ENCODE measurements around the gene GLB1L2. TPM values are rescaled to one million over a fixed set of nuclear protein-coding genes. Genes with fewer than 3 reads are reported as not detected.
"Not testable (repeated sequence)": the region's sequence is repeated elsewhere in the genome, so short reads cannot be mapped to it uniquely, and the experiment has no call there.

GLB1L2 gene
- 1 to 10 TPM; 2.1 to 2.5 TPM for total RNA-seq

DNA sequence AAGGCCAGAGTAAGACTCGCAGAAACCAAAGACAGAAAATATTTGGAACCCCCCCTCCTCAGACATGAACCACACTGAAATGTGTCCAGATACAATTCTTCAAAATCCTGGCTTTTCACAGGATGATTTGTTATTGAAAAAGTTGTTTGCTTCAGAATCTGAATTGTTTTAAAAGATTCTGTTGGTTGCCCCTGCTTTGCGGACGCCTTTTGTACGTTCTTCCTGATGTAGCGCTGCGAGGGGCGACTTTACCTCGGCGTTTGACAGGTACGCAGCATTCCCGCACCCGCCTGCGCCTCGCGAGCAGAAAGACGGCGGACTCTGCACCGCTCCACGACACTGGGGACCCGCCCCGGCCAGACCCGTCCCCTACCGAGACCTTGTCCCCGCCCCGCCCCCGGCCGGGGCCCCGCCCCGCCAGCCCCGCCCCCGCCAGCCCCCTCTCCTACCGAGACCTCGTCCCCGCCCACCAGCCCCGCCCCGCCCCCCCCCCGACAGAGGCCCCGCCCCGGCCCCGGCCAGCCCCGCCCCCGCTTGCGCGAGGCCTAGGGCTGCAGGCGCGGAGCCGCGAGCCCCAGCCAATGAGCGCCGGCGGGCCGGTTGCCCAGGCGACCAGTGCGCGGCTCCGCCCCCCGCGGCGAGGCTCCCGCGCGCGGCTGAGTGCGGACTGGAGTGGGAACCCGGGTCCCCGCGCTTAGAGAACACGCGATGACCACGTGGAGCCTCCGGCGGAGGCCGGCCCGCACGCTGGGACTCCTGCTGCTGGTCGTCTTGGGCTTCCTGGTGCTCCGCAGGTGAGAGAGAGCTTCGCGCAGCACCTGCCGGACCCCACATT lies at the start of gene GLB1L2:
Gene GLB1L2 (plus strand): TSS at position 635 of the 835 bp plus-strand sequence. CDS start 74 bp downstream, at position 709.
- Mint-ChIP-seq H3K4me1 (peaks cover 16% of the 10 kb centered on the region), H3K27me3 (peaks cover 49% of the 10 kb centered on the region), H3K36me3 (ENCODE audit: low read depth) (no peaks in the 10 kb centered on the region), H3K9me3 (no peaks in the 10 kb centered on the region), H3K27ac (no peak within 1 kb of the TSS), H3K4me3 (peak within 1 kb of the TSS; percentile 77)
- POLR2A ChIA-PET, result interaction anchor here (0.5 to 3.4 kb wide), 6 partner anchors 10 to 107 kb away, joined by 3 to 11 read pairs (median 4); partner anchors contain the start of genes GLB1L3, NCAPD3 and VPS26B
- CTCF ChIA-PET, result interaction anchor here (0.8 to 1.4 kb wide), 3 partner anchors 9 to 58 kb away, joined by 3 to 5 read pairs (median 4); partner anchors contain the start of gene GLB1L3
- peak; percentile 82 for DNase-seq

DNA sequence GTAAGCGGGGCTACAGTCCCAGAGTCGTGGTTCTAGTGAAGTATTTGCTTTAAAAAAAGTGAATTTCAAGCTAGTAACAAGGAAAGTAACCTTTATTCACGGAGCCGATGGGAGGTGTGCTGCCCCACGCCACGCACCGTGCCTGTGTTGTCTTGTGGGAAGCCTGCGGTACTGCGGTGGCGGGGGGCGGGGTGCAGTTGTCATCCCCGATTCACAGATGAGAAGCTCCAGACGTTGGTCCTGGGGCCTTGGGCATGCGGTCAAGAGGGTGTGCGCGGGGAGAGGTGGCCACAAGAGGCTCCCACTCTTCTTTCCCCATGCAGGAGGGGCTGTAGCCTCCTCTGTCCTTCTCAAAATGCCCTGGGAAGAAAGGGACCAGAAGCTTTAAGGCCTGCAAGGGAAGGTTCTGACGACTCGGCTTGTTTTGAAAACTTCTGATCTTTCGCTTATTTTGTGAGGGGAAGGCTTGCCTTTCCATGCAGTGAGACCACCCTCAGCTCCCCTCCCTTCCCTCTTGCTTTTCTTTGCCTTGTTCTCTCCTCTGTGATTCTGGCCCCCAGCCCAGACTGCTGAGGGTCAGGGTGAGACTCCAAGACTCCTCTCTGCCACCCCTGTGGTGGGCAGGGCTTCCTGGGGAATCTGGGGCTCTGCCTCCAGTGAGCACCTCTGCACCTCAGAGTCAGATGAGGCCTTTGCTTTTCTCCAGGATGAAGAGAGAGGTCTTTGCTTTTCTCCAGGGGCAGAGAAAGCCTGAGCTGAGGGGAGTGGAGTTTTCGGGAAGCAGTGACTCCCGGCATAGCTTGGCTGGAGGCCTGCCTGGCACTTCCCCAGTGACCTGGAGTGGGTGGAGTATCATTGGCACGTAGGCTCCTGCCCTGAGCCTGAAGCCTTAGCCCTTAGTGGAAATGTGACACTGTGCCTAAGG lies 49.4 kb upstream of the GLB1L2 start:
- no peak overlapping the region for H3K27ac Mint-ChIP-seq
- H3K27me3 Mint-ChIP-seq, result no peaks in the 10 kb centered on the region
- H3K36me3 Mint-ChIP-seq (ENCODE audit: low read depth), result peaks cover 6% of the 10 kb centered on the region
- H3K4me1 Mint-ChIP-seq, result peaks cover 12% of the 10 kb centered on the region
- CTCF ChIA-PET, result no interaction called here
- POLR2A ChIA-PET, result no interaction called here
- no peaks in the 10 kb centered on the region for H3K9me3 Mint-ChIP-seq
- H3K4me3 Mint-ChIP-seq, result no peak overlapping the region
- DNase-seq, result no peak

DNA sequence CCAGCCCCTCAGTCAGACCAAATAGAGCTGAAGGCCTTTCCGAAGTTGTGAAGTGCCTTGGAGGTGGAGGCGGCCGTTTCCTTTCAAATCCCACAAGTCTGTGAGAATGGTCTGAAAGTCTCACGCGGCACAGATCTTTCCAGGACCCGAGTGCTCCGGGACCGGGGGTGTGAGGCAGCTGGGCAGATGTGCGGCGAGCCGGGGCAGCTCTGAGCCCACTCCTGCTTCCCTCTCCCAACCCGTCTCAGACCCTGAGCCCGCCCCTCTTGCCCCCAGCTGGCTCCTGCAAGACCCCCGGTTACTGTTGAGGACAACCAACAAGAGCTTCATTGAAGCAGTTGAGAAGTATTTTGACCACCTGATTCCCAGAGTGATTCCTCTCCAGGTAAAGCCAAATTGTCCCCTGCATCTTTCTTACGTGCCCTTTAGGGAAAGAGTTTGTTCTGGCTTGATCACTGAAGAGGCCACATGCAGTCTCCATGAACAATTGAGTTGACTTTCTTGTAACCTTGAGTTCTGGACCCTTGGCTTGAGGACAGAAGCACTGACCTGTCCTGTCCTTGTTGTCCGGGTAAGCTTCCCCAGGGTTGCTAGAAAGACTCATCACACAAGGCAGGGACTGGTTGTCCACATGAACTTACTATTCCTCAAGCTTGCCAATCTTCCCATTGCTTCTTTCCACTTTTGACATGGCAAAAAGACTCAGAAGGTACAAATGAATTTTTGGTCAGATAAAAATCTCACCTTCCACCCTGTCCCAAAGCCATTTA lies 48.1 kb upstream of the GLB1L2 start:
- Mint-ChIP-seq H3K4me3 (no peak overlapping the region), H3K27ac (no peak overlapping the region), H3K4me1 (peaks cover 9% of the 10 kb centered on the region), H3K27me3 (no peaks in the 10 kb centered on the region), H3K9me3 (no peaks in the 10 kb centered on the region), H3K36me3 (ENCODE audit: low read depth) (peaks cover under 1% of the 10 kb centered on the region)
- no peak for DNase-seq
- POLR2A ChIA-PET, result no interaction called here
- CTCF ChIA-PET, result no interaction called here

GRCh38 chr11:134284349-134284748 lies 47.4 kb upstream of the GLB1L2 start:
- POLR2A ChIA-PET; H3K36me3 Mint-ChIP-seq (ENCODE audit: low read depth); H3K4me1 Mint-ChIP-seq; CTCF ChIA-PET; H3K4me3 Mint-ChIP-seq; H3K27ac Mint-ChIP-seq; H3K9me3 Mint-ChIP-seq; DNase-seq; H3K27me3 Mint-ChIP-seq: not testable (repeated sequence)

- POLR2A ChIA-PET, result interaction anchor here (1.0 kb wide), 1 partner anchor 10 kb away, joined by 3 read pairs; no protein-coding TSS in a partner anchor
- no peaks in the 10 kb centered on the region for H3K27me3 Mint-ChIP-seq
- H3K4me1 Mint-ChIP-seq, result no peaks in the 10 kb centered on the region
- H3K27ac Mint-ChIP-seq, result no peak overlapping the region
- no peaks in the 10 kb centered on the region for H3K36me3 Mint-ChIP-seq (ENCODE audit: low read depth)
- no peak overlapping the region for H3K4me3 Mint-ChIP-seq
- DNase-seq, result no peak
- no peaks in the 10 kb centered on the region for H3K9me3 Mint-ChIP-seq
- CTCF ChIA-PET, result no interaction called here
Observed at GRCh38 chr11:134287561-134287960, 44.2 kb upstream of the GLB1L2 start.

GRCh38 chr11:134288486-134288885 lies 43.3 kb upstream of the GLB1L2 start:
- no peak for DNase-seq
- Mint-ChIP-seq H3K4me1 (no peaks in the 10 kb centered on the region), H3K27me3 (no peaks in the 10 kb centered on the region), H3K36me3 (ENCODE audit: low read depth) (no peaks in the 10 kb centered on the region), H3K4me3 (no peak overlapping the region), H3K27ac (no peak overlapping the region), H3K9me3 (no peaks in the 10 kb centered on the region)
- ChIA-PET POLR2A (no interaction called here), CTCF (no interaction called here)

DNA sequence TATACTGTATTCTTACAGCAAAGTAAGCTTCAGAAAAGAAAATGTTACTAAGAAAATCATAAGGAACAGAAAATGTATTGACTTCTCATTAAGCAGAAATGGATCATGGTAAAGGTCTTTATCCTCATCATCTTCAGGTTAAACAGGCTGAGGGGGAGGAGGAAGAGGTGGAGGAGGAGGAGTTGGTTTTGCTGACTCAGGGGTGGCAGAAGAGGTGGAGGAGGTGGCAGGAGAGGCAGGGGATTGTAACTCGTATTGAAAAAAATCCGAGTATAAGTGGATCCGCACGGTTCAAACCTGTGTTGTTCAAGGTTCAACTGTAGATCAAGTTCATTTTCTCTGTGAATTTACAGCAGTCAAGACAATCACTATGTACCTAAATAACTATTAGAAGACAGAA lies 42.6 kb upstream of the GLB1L2 start:
- ChIA-PET POLR2A (no interaction called here), CTCF (interaction anchor here (1.0 kb wide), 1 partner anchor 13 kb away, joined by 4 read pairs; the partner anchor contains the start of gene GLB1L3)
- no peaks in the 10 kb centered on the region for H3K36me3 Mint-ChIP-seq (ENCODE audit: low read depth)
- no peak overlapping the region for H3K27ac Mint-ChIP-seq
- no peak overlapping the region for H3K4me3 Mint-ChIP-seq
- DNase-seq, result no peak
- H3K27me3 Mint-ChIP-seq, result no peaks in the 10 kb centered on the region
- H3K4me1 Mint-ChIP-seq, result no peaks in the 10 kb centered on the region
- no peaks in the 10 kb centered on the region for H3K9me3 Mint-ChIP-seq

- Mint-ChIP-seq H3K4me3 (no peak overlapping the region), H3K36me3 (ENCODE audit: low read depth) (peaks cover 4% of the 10 kb centered on the region), H3K27ac (no peak overlapping the region), H3K4me1 (no peaks in the 10 kb centered on the region), H3K9me3 (no peaks in the 10 kb centered on the region), H3K27me3 (no peaks in the 10 kb centered on the region)
- ChIA-PET CTCF (interaction anchor here (0.6 to 1.0 kb wide), 2 partner anchors 14 to 691 kb away, joined by 4 read pairs; partner anchors contain the start of gene GLB1L3), POLR2A (no interaction called here)
- DNase-seq, result no peak
Observed at GRCh38 chr11:134289789-134290188, 42.0 kb upstream of the GLB1L2 start.

GRCh38 chr11:134290646-134291045 lies 41.1 kb upstream of the GLB1L2 start:
- ChIA-PET POLR2A (no interaction called here), CTCF (interaction anchor here (0.6 kb wide), 1 partner anchor 691 kb away, joined by 4 read pairs; no protein-coding TSS in a partner anchor)
- Mint-ChIP-seq H3K4me1 (peaks cover 2% of the 10 kb centered on the region), H3K9me3 (no peaks in the 10 kb centered on the region), H3K4me3 (no peak overlapping the region), H3K27ac (no peak overlapping the region), H3K36me3 (ENCODE audit: low read depth) (peaks cover 9% of the 10 kb centered on the region), H3K27me3 (no peaks in the 10 kb centered on the region)
- no peak for DNase-seq

GRCh38 chr11:134291196-134291595 lies 40.6 kb upstream of the GLB1L2 start:
- Mint-ChIP-seq H3K9me3 (no peaks in the 10 kb centered on the region), H3K27me3 (no peaks in the 10 kb centered on the region), H3K27ac (no peak overlapping the region), H3K4me3 (no peak overlapping the region), H3K36me3 (ENCODE audit: low read depth) (peaks cover 10% of the 10 kb centered on the region), H3K4me1 (peaks cover 3% of the 10 kb centered on the region)
- ChIA-PET CTCF (no interaction called here), POLR2A (interaction anchor here (0.6 kb wide), 1 partner anchor 78 kb away, joined by 4 read pairs; no protein-coding TSS in a partner anchor)
- DNase-seq, result no peak

DNA sequence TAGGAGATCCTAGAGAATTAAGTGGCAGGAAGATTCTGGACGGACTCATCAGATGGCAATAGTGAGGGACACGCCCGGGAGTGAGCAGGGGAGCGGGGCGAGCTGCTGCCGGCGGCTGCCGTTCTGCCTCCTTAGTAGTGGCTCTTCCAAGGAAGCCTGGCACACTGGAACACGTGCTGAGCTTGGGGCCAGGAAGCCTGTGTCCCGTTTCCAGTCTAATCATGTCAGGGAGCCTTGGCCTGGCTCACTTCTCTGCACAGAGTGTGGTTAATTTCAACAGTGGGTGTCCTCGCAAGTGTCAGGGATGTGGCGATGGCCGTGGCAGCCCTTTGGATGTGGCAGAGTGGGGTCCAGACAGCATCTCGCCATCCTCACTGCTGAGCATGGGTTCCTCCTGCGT lies 39.1 kb upstream of the GLB1L2 start:
- CTCF ChIA-PET, result interaction anchor here (1.4 kb wide), 1 partner anchor 37 kb away, joined by 3 read pairs; no protein-coding TSS in a partner anchor
- Mint-ChIP-seq H3K27me3 (no peaks in the 10 kb centered on the region), H3K4me1 (peaks cover 3% of the 10 kb centered on the region), H3K27ac (no peak overlapping the region), H3K36me3 (ENCODE audit: low read depth) (peaks cover 10% of the 10 kb centered on the region), H3K9me3 (no peaks in the 10 kb centered on the region), H3K4me3 (no peak overlapping the region)
- POLR2A ChIA-PET, result interaction anchor here (1.2 kb wide), 1 partner anchor 17 kb away, joined by 5 read pairs; the partner anchor contains the start of gene GLB1L3
- DNase-seq, result no peak

Data from activated CD4-positive, alpha-beta memory T cell treated with anti-CD3 and anti-CD28 coated beads, Interleukin-2, amount 10 ng/mL, durations not matched to agents 7 days and 5 days (primary cell).